Breast epithelium (tissue), 3 donors: ENCODE data around the gene CYP4F2.

ENCODE experiments used
- POLR2A ChIP-seq: fragments of 450-650 bp; IDR thresholded peaks from one replicate; pipeline ENCODE4 v1.6.1; 2016; ENCODE audit warnings: antibody characterized with exemption, mild to moderate bottlenecking, moderate library complexity
- POLR2AphosphoS5 ChIP-seq, 3 donors: sonication (generic); formaldehyde crosslinking; IDR thresholded peaks; one replicate each; pipeline ENCODE4 v1.6.1; 2017; ENCODE audit warnings: antibody characterized with exemption in 3 of 3

- TF ChIP-seq POLR2A, result no peak
- TF ChIP-seq POLR2AphosphoS5 (IDR thresholded peaks at IDR 0.05), result no peak
Observed at GRCh38 chr19:15936950-15937349, 39.1 kb upstream of the CYP4F2 start.
